SK-N-SH treated with all-trans-retinoic acid at 6 μM for 48 hours (cell line): Measurements from ENCODE around the gene BLMH.

Source experiments
- ATAC-seq: fragments of 200-7000 bp; cut with Tn5 transposase; 3 replicates; pipeline ENCODE4 v1.9.1; 2020; ENCODE audit warnings: mild to moderate bottlenecking, moderate library complexity
- ARNTL ChIP-seq: fragments of 450-650 bp; formaldehyde crosslinking; IDR thresholded peaks from 2 replicates; pipeline ENCODE4 v1.5.0; 2020; ENCODE audit warnings: low read depth, mild to moderate bottlenecking, moderate library complexity, borderline replicate concordance
- BACH2 ChIP-seq: fragments of 250-450 bp; sonication (Bioruptor Pico); IDR thresholded peaks from 2 replicates; pipeline ENCODE4 v1.9.0; 2021; ENCODE audit warnings: mild to moderate bottlenecking, borderline replicate concordance
- CREB5 ChIP-seq: fragments of 250-450 bp; sonication (Bioruptor Pico); IDR thresholded peaks from 2 replicates; pipeline ENCODE4 v1.5.1; 2020; ENCODE audit warnings: low read depth, mild to moderate bottlenecking, moderate library complexity
- CSDC2 ChIP-seq: fragments of 250-450 bp; sonication (Bioruptor Pico); IDR thresholded peaks from 2 replicates; pipeline ENCODE4 v1.5.0; 2020; ENCODE audit warnings: mild to moderate bottlenecking, moderate library complexity
- CSRNP3 ChIP-seq: fragments of 250-450 bp; sonication (Bioruptor Pico); IDR thresholded peaks from 2 replicates; pipeline ENCODE4 v1.5.1; 2021; ENCODE audit warnings: mild to moderate bottlenecking, moderate library complexity
- ESRRG ChIP-seq: fragments of 250-450 bp; sonication (Bioruptor Pico); IDR thresholded peaks from 2 replicates; pipeline ENCODE4 v1.6.1; 2021; ENCODE audit warnings: mild to moderate bottlenecking
- GLIS3 ChIP-seq: fragments of 250-450 bp; sonication (Bioruptor Pico); IDR thresholded peaks from 2 replicates; pipeline ENCODE4 v1.5.0; 2020; ENCODE audit warnings: mild to moderate bottlenecking, moderate library complexity
- ISL1 ChIP-seq: fragments of 250-450 bp; sonication (Bioruptor Pico); IDR thresholded peaks from 2 replicates; pipeline ENCODE4 v2.1.2; 2022; ENCODE audit warnings: mild to moderate bottlenecking, moderate library complexity
- OSR1 ChIP-seq: fragments of 250-450 bp; sonication (Bioruptor Pico); IDR thresholded peaks from 2 replicates; pipeline ENCODE4 v1.8.0; 2022; ENCODE audit warnings: moderate library complexity, mild to moderate bottlenecking, inconsistent platforms
- PATZ1 ChIP-seq: fragments of 250-450 bp; sonication (Bioruptor Pico); IDR thresholded peaks from 2 replicates; pipeline ENCODE4 v1.8.0; 2020; ENCODE audit warnings: mild to moderate bottlenecking, moderate library complexity, borderline replicate concordance
- POU6F1 ChIP-seq: fragments of 250-450 bp; sonication (Bioruptor Pico); IDR thresholded peaks from 2 replicates; pipeline ENCODE4 v1.8.0; 2021; ENCODE audit warnings: low read depth, mild to moderate bottlenecking, moderate library complexity, borderline replicate concordance
- PPARA ChIP-seq: fragments of 250-450 bp; sonication (Bioruptor Pico); IDR thresholded peaks from 2 replicates; pipeline ENCODE4 v1.5.0; 2020; ENCODE audit warnings: mild to moderate bottlenecking, borderline replicate concordance
- RARB ChIP-seq: fragments of 250-450 bp; sonication (Bioruptor Pico); IDR thresholded peaks from 2 replicates; pipeline ENCODE4 v1.8.0; 2021; ENCODE audit warnings: mild to moderate bottlenecking, moderate library complexity
- SNAI2 ChIP-seq: fragments of 250-450 bp; sonication (Bioruptor Pico); IDR thresholded peaks from 2 replicates; pipeline ENCODE4 v1.5.0; 2020; ENCODE audit warnings: mild to moderate bottlenecking, moderate library complexity
- TCF4 ChIP-seq: fragments of 250-450 bp; sonication (Bioruptor Pico); IDR thresholded peaks from 2 replicates; pipeline ENCODE4 v1.8.0; 2021; ENCODE audit warnings: mild to moderate bottlenecking, moderate library complexity, borderline replicate concordance
- TOX ChIP-seq: fragments of 250-450 bp; sonication (Bioruptor Pico); IDR thresholded peaks from 2 replicates; pipeline ENCODE4 v1.8.0; 2021; ENCODE audit warnings: mild to moderate bottlenecking, moderate library complexity, borderline replicate concordance
- TSHZ2 ChIP-seq: fragments of 250-450 bp; sonication (Bioruptor Pico); IDR thresholded peaks from 2 replicates; pipeline ENCODE4 v1.5.0; 2020; ENCODE audit warnings: mild to moderate bottlenecking, moderate library complexity
- ZC3H10 ChIP-seq: fragments of 250-450 bp; sonication (Bioruptor Pico); IDR thresholded peaks from 2 replicates; pipeline ENCODE4 v1.5.1; 2021; ENCODE audit warnings: mild to moderate bottlenecking, moderate library complexity
- ZFP3 ChIP-seq: fragments of 250-450 bp; sonication (Bioruptor Pico); IDR thresholded peaks from 2 replicates; pipeline ENCODE4 v1.5.0; 2020; ENCODE audit warnings: mild to moderate bottlenecking, moderate library complexity
- ZFP30 ChIP-seq: fragments of 450-650 bp; formaldehyde crosslinking; IDR thresholded peaks from 2 replicates; pipeline ENCODE4 v1.5.0; 2022; ENCODE audit warnings: mild to moderate bottlenecking, moderate library complexity
- ZNF565 ChIP-seq: fragments of 450-650 bp; formaldehyde crosslinking; conservative IDR thresholded peaks from 2 replicates; pipeline ENCODE4 v1.5.0; 2020; ENCODE audit warnings: low read depth, mild to moderate bottlenecking, moderate library complexity
- ZNF70 ChIP-seq: fragments of 450-650 bp; formaldehyde crosslinking; IDR thresholded peaks from 2 replicates; pipeline ENCODE4 v1.5.0; 2020; ENCODE audit warnings: mild to moderate bottlenecking, moderate library complexity
- ZNF8 ChIP-seq: fragments of 450-650 bp; formaldehyde crosslinking; IDR thresholded peaks from 2 replicates; pipeline ENCODE4 v1.5.0; 2020; ENCODE audit warnings: mild to moderate bottlenecking, moderate library complexity

BLMH gene

GRCh38 chr17:30212750-30213149 lies 79.0 kb downstream of the BLMH start:
- ATAC-seq: no peak
- TF ChIP-seq PPARA (CRISPR knock-in tag) (no peak), SNAI2 (CRISPR knock-in tag) (no peak), ZC3H10 (CRISPR knock-in tag) (no peak), ZFP30 (no peak), GLIS3 (CRISPR knock-in tag) (no peak), TCF4 (CRISPR knock-in tag) (no peak), TOX (CRISPR knock-in tag) (no peak), TSHZ2 (CRISPR knock-in tag) (no peak), ZNF565 (CRISPR knock-in tag) (no peak), ZFP3 (no peak), CSRNP3 (CRISPR knock-in tag) (no peak), BACH2 (CRISPR knock-in tag) (no peak), ESRRG (no peak), CSDC2 (CRISPR knock-in tag) (no peak), PATZ1 (no peak)
- TF ChIP-seq, all 23 proteins: peak for 0

GRCh38 chr17:30211371-30211770 lies 80.4 kb downstream of the BLMH start:
- no peak for TF ChIP-seq ZFP3
- TF ChIP-seq SNAI2 (CRISPR knock-in tag): no peak
- TF ChIP-seq GLIS3 (CRISPR knock-in tag): no peak
- TF ChIP-seq ISL1 (CRISPR knock-in tag): no peak
- no peak for TF ChIP-seq ESRRG
- TF ChIP-seq PATZ1: no peak
- ATAC-seq: no peak

- ATAC-seq: no peak
- TF ChIP-seq CSDC2 (CRISPR knock-in tag) (no peak), CREB5 (CRISPR knock-in tag) (no peak), OSR1 (no peak), GLIS3 (CRISPR knock-in tag) (no peak), ZNF565 (CRISPR knock-in tag) (no peak), SNAI2 (CRISPR knock-in tag) (no peak), BACH2 (CRISPR knock-in tag) (no peak), ZNF8 (CRISPR knock-in tag) (no peak), ARNTL (CRISPR knock-in tag) (no peak), RARB (CRISPR knock-in tag) (no peak), PATZ1 (no peak), POU6F1 (CRISPR knock-in tag) (no peak), ZC3H10 (CRISPR knock-in tag) (no peak), ZNF70 (no peak), TCF4 (CRISPR knock-in tag) (no peak), TOX (CRISPR knock-in tag) (no peak), ISL1 (CRISPR knock-in tag) (no peak)
Observed at GRCh38 chr17:30210901-30211300, 80.8 kb downstream of the BLMH start.
